ENCODE measurements around the gene ARHGEF12.

ARHGEF12 gene

DNA sequence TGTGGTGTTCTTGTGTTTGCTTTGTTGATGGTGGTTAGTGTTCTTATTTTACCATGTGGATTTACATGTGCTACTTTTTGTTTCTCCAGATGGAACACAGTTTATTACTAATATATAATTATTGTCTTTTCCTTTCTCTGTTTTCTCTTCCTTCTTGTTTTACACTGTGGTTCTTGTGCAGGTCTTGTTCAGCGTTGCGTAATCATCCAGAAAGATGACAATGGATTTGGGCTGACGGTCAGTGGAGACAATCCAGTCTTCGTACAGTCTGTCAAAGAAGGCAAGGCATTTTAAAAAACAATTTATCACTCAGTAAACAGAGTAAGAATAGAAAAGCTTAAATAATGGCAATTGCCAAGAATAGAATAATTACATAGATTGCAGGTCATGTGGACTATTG is 84.4 kb downstream of the ARHGEF12 start:
- in situ Hi-C loops (cut with MboI; ENCODE audit: low sequenced_read_pairs), result no loop called here

GRCh38 chr11:120424185-120424969 is 88.2 kb downstream of the ARHGEF12 start:
- in situ Hi-C loops (cut with MboI; ENCODE audit: low sequenced_read_pairs), result no loop called here

DNA sequence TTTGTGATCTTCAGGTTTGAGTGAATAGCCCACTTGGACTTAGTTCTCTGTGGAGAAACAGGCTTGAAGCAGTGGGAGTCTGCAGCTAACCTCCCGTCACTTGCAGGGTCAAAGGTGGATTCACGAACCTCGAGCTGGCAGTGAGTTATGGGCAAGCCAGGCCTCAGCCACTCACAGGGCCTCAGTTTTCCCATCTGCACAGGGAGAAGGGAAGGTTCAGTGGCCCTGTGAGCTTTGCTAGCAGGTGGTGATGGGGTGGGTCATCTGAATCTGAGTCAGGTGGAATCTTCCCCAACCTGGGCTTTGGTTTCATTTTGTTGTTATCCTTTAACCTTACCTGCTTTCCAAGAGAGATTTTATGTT is 88.7 kb downstream of the ARHGEF12 start:
- in situ Hi-C loops (cut with MboI; ENCODE audit: low sequenced_read_pairs), result no loop called here

DNA sequence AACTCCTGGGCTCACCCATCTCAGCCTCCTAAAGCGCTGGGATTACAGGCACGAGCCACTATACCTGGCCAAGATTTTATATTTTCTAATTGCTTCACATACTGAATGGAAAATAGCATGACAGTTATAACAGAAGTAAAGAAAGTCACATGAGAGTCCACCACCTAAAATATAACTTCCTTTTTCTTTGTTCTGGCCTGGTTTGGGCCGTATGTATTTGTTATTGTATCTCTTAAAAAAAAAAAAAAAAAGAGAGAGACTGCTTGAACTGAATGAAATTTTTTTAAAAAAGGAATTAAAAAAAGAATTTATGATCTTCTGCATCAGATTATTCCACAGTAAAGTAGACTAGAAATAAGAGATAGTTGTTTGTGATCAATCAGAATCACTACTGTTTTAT is 89.3 kb downstream of the ARHGEF12 start:
- in situ Hi-C loops (cut with MboI; ENCODE audit: low sequenced_read_pairs), result no loop called here

DNA sequence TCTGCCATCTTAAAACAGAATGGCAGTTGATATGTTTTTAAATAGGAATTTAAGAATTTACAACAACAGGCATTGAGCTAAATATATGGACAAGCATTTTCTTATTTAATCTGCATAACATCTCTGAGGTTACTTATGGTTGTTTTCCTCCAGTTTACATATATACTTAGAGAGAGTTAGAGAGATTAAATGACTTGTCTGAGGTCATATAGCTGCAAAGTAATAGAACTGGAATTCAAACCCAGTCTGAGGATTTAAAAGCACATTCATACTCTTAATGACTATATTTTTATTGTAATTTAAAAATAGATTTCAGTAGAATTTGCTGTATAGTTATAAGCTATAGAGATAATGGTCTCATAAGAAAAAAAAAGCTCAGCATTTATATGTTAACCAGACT is 93.9 kb downstream of the ARHGEF12 start:
- in situ Hi-C loops (cut with MboI; ENCODE audit: low sequenced_read_pairs), result no loop called here

DNA sequence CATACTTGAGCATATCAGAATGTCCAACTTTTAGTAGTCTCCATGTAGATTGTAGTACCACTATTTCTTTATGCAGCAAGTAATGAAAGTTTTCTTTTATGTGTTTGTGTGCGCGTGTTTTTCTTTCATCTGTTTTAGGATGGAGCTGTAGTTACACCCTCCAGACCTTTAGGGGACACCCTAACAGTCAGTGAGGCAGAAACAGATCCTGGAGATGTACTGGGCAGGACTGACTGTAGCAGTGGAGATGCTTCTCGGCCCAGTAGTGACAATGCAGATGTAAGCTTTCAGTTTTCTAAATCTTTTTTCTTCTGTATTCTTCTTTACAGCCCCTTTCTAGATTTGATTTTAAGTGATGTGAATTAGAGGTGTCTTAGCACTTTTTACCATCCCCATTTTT is 95.4 kb downstream of the ARHGEF12 start:
- in situ Hi-C loops (cut with MboI; ENCODE audit: low sequenced_read_pairs), result no loop called here

GRCh38 chr11:120432056-120433018 is 96.1 kb downstream of the ARHGEF12 start:
- in situ Hi-C loops (cut with MboI; ENCODE audit: low sequenced_read_pairs), result no loop called here

DNA sequence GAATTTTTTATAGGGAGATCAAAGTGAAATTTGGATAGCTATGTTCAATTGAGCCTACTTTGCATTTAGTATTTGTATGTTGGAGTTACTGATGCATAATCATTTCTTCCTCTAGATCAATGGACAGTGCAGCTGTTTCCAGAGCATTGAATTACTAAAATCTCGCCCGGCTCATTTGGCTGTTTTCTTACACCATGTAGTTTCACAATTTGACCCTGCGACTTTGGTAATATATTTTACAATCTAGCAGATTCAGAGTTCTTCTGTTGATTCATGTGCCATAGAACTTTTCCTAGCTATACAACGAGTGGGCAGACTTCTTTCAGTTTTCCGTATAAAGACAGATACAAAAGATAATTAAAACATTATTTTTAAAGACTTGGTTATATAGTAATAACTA is 105.4 kb downstream of the ARHGEF12 start:
- in situ Hi-C loops (cut with MboI; ENCODE audit: low sequenced_read_pairs), result no loop called here

DNA sequence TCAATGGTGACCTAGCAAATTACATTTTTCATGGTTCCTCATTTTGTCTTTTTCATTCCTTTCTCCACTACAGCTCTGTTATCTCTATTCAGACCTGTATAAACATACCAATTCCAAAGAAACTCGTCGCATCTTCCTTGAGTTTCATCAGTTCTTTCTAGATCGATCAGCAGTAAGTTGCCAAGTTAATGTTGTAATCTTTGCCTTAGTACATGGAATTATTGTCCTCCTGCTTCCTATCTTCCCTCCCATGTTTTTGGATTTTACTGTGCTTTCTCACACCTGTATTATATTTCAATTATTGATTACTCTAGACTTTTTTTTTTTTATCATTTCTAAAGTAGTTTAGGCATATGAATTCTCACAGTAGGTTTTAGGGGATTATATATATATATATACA is 105.8 kb downstream of the ARHGEF12 start:
- in situ Hi-C loops (cut with MboI; ENCODE audit: low sequenced_read_pairs), result no loop called here

- in situ Hi-C loops (cut with MboI; ENCODE audit: low sequenced_read_pairs), result no loop called here
Measured at GRCh38 chr11:120446802-120447201, 110.6 kb downstream of the ARHGEF12 start.

- in situ Hi-C loops (cut with MboI; ENCODE audit: low sequenced_read_pairs), result no loop called here
Measured at GRCh38 chr11:120448240-120448639, 112.0 kb downstream of the ARHGEF12 start.

- in situ Hi-C loops (cut with MboI; ENCODE audit: low sequenced_read_pairs), result no loop called here
Measured at GRCh38 chr11:120455487-120455886, 119.3 kb downstream of the ARHGEF12 start.

GRCh38 chr11:120457996-120458395 is 121.8 kb downstream of the ARHGEF12 start:
- in situ Hi-C loops (cut with MboI; ENCODE audit: low sequenced_read_pairs), result no loop called here

- in situ Hi-C loops (cut with MboI; ENCODE audit: low sequenced_read_pairs), result no loop called here
Measured at GRCh38 chr11:120462825-120463224, 126.6 kb downstream of the ARHGEF12 start.

DNA sequence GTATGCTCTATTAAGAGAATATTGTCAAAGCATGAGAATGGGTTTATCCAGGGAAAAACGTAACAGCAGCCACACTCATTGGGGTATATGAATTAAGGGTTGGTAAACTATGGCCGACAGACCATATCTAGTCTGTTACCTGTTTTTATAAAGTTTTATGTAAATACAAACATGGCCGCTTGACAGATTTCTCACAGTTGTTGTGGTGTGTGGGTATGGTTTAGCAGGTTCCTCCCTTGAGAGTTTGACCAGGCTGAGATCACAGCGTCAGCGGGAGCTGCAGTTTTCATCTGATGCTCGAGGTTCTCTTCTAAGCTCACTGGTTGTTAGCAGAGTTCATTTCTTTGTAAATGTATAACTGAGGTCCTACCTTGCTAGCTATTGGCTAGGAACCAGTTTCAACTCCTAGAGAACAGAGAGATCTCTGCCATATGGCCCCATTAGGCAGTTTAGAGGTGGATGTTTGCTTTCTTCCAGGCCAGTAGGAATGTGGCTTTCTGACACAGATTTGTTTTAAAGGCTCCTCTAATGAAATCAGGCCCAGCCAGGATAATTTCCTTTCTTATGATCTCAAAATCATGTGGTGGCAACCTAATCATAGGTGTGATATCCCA is 129.8 kb downstream of the ARHGEF12 start:
- in situ Hi-C loops (cut with MboI; ENCODE audit: low sequenced_read_pairs), result no loop called here

GRCh38 chr11:120467627-120468026 is 131.4 kb downstream of the ARHGEF12 start:
- in situ Hi-C loops (cut with MboI; ENCODE audit: low sequenced_read_pairs), result no loop called here

DNA sequence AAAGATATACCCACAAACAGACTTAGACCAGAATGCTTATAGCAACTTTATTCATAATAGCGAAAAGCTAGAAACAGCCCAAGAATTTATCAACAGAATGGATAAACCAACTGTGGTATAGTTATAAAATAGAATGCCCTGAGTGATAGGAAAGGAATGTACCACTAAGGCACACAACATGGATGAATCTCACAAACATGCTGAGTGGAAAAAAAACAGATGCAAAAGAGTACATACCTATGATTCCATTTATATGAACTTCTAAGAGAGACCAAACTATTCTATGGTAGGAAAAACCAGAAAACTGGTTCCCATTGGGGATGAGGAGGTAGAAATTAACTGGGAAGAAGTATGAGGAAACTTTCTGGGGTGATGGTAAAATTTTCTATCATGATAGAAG is 134.9 kb downstream of the ARHGEF12 start:
- in situ Hi-C loops (cut with MboI; ENCODE audit: low sequenced_read_pairs), result no loop called here

- in situ Hi-C loops (cut with MboI; ENCODE audit: low sequenced_read_pairs), result no loop called here
Measured at GRCh38 chr11:120471994-120472393, 135.8 kb downstream of the ARHGEF12 start.

DNA sequence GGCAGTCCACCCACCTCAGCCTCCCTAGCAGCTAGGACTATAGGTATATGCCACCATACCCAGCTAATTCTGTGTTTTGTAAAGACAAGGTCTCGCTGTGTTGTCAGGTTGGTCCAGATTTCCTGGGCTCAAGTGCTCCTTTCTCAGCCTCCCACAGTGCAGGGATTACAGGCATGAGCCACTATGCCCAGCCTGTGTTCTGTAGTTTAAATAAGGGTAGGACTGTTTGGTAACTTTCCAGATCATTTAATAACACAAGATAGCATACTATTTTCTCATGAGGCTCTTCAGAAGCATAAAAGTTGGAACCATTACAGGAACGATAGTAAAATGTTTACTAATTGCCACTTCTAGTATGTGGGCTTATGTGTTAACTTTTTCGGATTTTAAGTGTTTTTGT is 137.3 kb downstream of the ARHGEF12 start:
- in situ Hi-C loops (cut with MboI; ENCODE audit: low sequenced_read_pairs), result no loop called here

DNA sequence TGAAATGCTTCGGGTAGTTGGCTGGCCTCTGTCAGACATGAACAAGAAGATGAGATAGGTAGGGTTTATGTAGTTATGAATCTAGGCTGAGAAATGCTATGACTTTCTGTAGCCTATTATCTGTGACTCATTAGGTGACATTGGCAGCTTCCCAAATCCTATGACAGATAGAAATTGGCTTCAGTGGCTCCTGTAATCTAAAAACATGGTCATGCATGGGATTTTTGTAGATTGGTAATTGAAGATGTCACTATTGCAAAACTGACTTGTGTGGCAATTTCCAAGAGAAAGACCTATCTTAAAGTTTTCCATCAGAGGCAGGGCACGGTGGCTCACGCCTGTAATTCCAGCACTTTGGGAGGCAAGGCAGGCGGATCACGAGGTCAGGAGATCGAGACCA is 145.9 kb downstream of the ARHGEF12 start:
- in situ Hi-C loops (cut with MboI; ENCODE audit: low sequenced_read_pairs), result no loop called here

DNA sequence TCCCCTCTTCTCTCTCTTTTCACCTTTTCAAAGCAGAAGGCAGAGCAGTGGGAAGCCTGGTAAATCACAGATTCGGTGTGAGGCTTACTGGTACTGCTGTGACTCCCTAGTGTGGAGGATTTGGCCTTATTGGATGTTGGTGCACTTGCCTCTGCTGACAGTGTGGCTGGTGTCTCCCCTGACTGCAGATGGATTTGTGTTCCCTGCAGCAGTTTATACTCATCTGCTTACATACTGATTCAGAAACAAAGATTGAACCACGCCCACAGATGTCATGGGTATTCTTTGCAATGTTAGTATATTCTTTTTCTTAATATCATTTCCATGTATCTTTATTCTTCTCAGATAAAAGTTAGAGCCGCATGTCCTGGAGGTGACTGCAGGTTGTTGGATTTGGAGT is 148.5 kb downstream of the ARHGEF12 start:
- in situ Hi-C loops (cut with MboI; ENCODE audit: low sequenced_read_pairs), result no loop called here

DNA sequence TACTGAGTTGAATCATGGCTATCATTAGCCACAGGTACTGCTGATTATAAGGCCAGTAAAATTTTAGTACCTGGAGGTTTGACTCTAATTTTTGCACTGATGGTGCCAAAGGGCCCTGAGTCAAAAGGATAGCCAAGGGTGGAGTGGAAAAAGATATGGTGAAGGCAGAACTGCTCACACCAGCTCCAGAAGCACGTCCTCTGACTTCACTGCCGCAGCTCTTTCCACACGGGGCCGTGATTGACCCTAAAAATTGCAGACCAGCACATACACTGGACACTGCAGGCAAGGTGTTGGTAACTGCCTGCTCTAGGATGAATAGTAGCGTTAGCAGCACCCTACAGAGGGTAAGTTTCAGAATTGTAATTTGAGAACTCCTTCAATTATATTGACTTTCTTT is 149.9 kb downstream of the ARHGEF12 start:
- in situ Hi-C loops (cut with MboI; ENCODE audit: low sequenced_read_pairs), result no loop called here

All from HL-60/S4 treated with retinoic acid at 250 ng/mL for 4 days and 3 days (cell line).